Activated CD8-positive, alpha-beta memory T cell treated with anti-CD3 and anti-CD28 coated beads, Interleukin-2, amount 50 U/mL, for 24 hours (primary cell): ENCODE results near the gene SPSB4.
"Not testable (repeated sequence)": the region's sequence is repeated elsewhere in the genome, so short reads cannot be mapped to it uniquely, and the experiment has no call there.

Experiments
- DNase-seq: peaks from one replicate; pipeline ENCODE4 v3.0.0-alpha.2; 2020; ENCODE audit errors: extremely low read depth

The SPSB4 gene

GRCh38 chr3:141115789-141116541 lies 64.8 kb downstream of the SPSB4 start:
- DNase-seq = no peak

- DNase-seq = no peak
Measured at GRCh38 chr3:141116721-141117120, 65.6 kb downstream of the SPSB4 start.

DNA sequence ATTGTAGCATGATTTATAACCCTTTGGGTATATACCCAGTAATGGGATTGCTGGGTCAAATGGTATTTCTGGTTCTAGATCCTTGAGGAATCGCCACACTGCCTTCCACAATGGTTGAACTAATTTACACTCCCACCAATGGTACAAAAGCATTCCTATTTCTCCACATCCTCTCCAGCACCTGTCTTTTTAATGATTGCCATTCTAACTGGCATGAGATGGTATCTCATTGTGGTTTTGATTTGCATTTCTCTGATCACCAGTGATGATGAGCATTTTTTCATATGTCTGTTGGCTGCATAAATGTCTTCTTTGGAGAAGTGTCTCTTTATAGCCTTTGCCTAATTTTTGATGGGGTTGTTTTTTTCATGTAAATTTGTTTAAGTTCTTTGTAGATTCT lies 66.8 kb downstream of the SPSB4 start:
- not testable (repeated sequence) for DNase-seq

- no peak for DNase-seq
Measured at GRCh38 chr3:141122455-141123030, 71.4 kb downstream of the SPSB4 start.

DNA sequence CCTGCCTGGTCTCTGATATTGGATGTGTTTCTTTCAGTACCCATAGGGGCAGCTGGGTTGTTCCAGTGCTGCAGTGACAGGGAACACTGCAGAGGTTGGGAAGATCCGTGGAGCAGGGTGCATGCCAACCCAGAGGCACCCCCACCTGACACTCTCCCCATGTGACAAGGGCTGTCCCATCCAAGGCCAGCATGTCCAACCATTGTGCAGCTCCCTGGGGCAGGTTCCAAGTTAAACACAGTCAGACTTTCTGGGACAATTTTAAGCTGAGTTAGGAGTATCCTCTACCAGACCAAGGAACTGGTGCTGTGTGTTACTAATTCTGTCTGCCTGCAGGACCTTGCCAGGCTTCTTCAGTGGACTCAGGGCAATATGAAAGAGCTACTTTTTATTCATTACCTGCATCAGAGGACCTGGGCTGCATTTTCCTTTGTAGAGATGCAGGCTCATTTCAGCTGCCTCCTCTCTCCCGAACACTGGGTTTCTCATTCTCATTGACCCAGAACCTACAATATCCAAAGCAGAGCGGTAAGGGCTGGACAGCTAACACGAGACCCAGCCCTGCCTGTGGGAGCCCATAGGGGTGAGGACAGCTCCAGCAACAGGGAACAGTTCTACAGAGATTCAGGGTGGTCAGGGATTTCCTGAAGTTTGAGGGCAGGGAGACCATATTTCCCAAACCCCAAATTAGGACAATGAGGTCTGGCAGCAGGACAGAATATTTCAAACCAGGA lies 72.7 kb downstream of the SPSB4 start:
- no peak for DNase-seq

DNA sequence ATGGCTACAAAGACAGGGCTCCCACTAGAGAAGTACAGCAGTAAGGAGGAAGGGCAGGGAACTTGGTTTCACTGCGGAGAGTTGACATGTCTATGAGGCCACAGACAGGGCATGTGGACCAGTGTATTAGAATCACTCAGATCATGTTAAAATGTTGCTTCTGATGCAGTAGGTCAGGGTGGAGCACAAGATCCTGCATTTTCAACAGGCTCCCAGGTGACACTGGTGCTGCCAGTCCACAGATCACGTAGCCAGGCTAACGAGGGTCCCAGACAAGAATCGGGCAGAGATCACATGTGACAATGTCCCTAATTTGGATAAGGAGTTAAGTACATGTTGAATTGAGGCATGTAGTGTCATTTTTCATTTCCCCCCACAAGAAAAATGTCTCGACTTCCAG lies 73.6 kb downstream of the SPSB4 start:
- DNase-seq = no peak

- DNase-seq = no peak
Measured at GRCh38 chr3:141125351-141125750, 74.2 kb downstream of the SPSB4 start.

GRCh38 chr3:141126661-141127343 lies 75.7 kb downstream of the SPSB4 start:
- no peak for DNase-seq

GRCh38 chr3:141127344-141128125 lies 76.4 kb downstream of the SPSB4 start:
- DNase-seq = no peak

DNA sequence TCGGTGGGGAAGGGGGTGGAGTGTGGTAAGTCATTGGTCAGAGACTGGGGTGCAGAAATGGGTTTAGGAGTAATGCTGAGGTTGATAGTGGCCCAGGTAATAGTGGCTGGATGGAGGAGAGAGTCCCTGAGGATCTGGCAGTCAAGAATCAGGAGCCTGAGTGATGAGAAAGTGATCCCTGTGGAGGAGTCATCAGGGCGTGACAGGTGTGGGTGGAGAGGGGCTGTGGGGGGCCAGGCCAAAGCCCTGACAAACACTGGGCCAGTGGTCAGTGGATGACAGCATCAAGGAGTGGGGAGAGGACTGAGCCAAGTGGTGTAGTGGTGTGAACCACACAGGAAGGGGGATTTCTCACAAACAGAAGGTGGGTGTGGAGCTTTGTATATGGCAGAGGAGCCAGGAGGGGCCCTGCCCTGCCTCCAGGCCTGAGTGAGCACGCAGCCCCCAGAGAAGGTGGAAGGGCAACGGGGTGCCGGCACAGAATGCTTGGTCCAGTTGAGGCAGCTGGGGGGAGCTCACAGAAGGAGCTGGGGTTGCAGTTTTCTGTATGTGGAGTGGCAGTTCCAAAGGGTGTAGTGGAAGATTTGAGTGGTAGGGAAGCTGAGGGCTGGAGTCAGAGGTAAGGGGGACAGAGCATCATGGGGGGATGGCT lies 77.1 kb downstream of the SPSB4 start:
- no peak for DNase-seq

- DNase-seq = no peak
Measured at GRCh38 chr3:141129049-141129448, 77.9 kb downstream of the SPSB4 start.

- no peak for DNase-seq
Measured at GRCh38 chr3:141129541-141130011, 78.4 kb downstream of the SPSB4 start.

- DNase-seq = no peak
Measured at GRCh38 chr3:141143517-141143916, 92.4 kb downstream of the SPSB4 start.

DNA sequence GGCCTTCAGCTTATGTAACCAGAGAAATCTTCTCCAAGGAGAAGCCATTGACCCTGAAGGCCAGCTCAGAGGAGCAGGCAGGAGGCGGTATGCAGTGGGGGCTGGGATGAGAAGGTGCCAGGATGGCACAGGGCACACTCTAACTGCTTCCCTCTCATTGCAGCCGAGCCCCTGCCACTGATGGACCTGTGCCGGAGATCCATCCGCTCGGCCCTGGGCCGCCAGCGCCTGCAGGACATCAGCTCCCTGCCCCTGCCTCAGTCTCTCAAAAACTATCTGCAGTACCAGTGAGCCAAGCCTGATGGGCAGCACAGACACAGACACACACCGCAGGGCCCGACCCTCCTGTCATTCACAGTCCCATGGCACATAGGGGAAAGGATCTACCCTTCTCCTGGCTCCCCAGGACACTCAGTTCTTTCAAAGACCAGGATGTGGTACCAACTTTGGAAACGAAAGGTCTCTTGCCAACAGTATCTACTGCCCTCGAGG lies 95.9 kb downstream of the SPSB4 start:
- no peak for DNase-seq

DNA sequence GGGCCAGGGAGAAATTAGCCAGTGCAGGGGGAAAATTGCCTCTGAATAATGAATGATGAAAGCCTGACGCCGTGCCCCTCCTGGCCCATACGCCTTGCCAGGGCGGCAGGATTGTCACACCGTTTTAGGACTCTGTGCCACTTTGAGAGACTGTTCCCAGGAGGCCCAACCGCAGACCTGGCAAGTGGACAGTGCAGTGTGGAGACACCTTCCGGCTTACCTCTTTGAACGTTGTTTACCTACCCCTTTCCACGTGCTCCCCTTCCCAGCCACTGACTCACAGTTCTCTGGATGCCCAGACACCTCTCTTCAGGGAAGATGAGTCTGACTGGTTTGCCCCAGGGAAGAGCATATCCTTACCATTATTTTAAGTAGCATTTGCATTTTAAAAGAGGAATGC lies 96.5 kb downstream of the SPSB4 start:
- DNase-seq = no peak

DNA sequence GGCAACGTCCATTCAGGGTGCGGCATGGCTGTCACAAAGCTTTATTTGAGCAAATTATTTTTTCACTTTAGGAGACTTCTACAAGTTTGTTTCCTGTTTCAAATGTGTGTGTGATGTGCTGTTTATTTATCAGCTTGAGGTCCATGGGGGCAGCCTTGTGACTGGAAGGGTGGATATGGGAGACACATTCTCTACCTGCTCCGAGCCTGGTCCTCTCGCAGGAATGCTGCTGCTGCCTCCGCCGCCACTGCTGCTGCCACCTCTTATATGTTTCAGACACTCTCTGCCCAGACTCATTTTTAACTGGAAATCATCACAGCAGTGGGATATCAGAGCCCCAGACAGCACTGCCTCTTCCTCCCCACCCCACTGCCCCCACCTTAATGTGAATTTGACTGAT lies 97.0 kb downstream of the SPSB4 start:
- DNase-seq = no peak

DNA sequence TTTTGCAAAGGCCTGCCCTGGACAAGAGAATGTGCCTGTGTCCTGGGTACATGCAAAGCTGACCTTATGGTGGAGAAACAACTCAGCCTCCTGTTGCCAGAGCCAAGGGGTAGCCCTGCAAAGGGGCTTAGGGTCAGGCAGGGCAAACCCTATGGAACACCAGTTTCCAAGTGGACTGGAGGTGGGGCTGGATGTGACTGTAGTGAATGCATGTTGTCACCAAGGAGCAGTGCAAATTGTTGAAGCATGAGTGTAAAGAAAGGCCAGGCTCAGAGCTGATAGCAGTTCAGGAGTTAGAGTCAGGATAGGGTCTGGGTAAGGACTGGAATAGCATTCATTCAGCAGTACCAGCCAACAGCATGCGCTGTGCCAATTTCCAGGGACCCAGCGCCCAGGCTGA lies 97.6 kb downstream of the SPSB4 start:
- no peak for DNase-seq

DNA sequence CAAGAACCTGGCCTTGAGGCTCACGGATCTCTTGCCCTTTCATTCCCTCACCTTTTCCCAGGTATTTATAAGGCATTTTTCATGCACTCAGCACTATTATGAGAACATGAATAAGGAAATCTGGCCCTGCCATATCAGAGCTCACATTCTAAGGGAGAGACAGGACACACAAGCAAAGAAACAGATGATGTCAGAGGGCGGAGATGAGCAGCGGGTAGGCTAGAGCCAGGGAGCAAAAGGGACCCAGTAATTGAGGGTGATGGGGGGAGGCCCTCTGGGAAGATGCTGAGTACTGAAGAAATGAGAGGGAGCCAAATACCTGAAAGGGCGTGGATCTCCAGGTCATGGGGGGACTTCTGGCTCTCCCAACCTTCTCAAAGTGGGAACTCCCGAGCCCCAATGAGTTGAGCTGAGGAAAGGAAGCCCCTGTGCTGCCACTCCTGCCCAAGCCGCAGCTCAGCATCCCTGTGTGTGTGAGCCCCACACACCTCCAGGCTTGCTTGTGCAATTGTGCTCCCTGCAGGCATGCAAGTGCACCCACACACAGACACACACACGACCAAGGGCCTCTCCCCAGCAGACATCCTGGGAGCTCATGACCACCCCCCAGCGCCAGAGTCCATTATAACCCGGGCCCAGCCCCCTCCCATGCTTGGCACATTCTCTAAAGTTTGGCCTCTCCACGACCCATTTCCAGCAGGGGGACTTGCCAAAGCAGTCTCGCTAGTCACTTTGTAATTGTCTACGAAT lies 99.1 kb downstream of the SPSB4 start:
- DNase-seq = no peak

- DNase-seq = no peak
Measured at GRCh38 chr3:141150931-141151330, 99.8 kb downstream of the SPSB4 start.

GRCh38 chr3:141151439-141151838 lies 100.3 kb downstream of the SPSB4 start:
- DNase-seq = no peak
